H9 (cell line): ENCODE measurements around the gene PDE1C. TPM values are rescaled to one million over a fixed set of nuclear protein-coding genes. Genes with fewer than 3 reads are reported as not detected.

Experiments used
- DNase-seq: peaks from one replicate; pipeline ENCODE4 v3.0.0-alpha.2; 2017
- H2AFZ ChIP-seq: one replicate; pipeline ENCODE4 v1.6.1; 2013; ENCODE audit warnings: mild to moderate bottlenecking, low read length, control low read depth, moderate library complexity
- H2AK5ac ChIP-seq: 2 replicates; pipeline ENCODE4 v1.6.1; 2013; ENCODE audit warnings: low read length, control low read depth, mixed read lengths; ENCODE audit not compliant: insufficient read length
- H2BK120ac ChIP-seq: one replicate; pipeline ENCODE4 v1.6.1; 2013; ENCODE audit warnings: low read depth, mild to moderate bottlenecking, low read length, control low read depth, inconsistent platforms; ENCODE audit not compliant: poor library complexity, severe bottlenecking
- H2BK12ac ChIP-seq: 2 replicates; pipeline ENCODE4 v1.6.1; 2013; ENCODE audit warnings: low read length, control low read depth, mixed read lengths, low read depth; ENCODE audit not compliant: insufficient read length
- H2BK15ac ChIP-seq: 2 replicates; pipeline ENCODE4 v1.6.1; 2013; ENCODE audit warnings: low read depth, low read length, control low read depth
- H2BK20ac ChIP-seq: one replicate; pipeline ENCODE4 v1.6.1; 2013; ENCODE audit warnings: low read depth, mild to moderate bottlenecking, low read length, control low read depth, inconsistent platforms; ENCODE audit not compliant: poor library complexity, severe bottlenecking
- H2BK5ac ChIP-seq: 2 replicates; pipeline ENCODE4 v1.6.1; 2013; ENCODE audit warnings: low read length, control low read depth, mixed read lengths; ENCODE audit not compliant: insufficient read length
- H3K14ac ChIP-seq: 2 replicates; pipeline ENCODE4 v1.6.1; 2013; ENCODE audit warnings: low read length, control low read depth; ENCODE audit not compliant: insufficient read depth
- H3K18ac ChIP-seq: 2 replicates; pipeline ENCODE4 v1.6.1; 2013; ENCODE audit warnings: low read depth, mild to moderate bottlenecking, mixed read lengths, low read length, control low read depth; ENCODE audit not compliant: insufficient read length
- H3K23ac ChIP-seq: 2 replicates; pipeline ENCODE4 v1.6.1; 2013; ENCODE audit warnings: low read length, control low read depth, mixed read lengths, low read depth; ENCODE audit not compliant: insufficient read length
- H3K23me2 ChIP-seq: 2 replicates; pipeline ENCODE4 v1.6.1; 2013; ENCODE audit warnings: low read depth, mild to moderate bottlenecking, mixed read lengths, low read length, control low read depth; ENCODE audit not compliant: insufficient read length, poor library complexity, severe bottlenecking
- H3K27ac ChIP-seq: 2 replicates; pipeline ENCODE4 v1.5.1; 2013; ENCODE audit warnings: low read length, control low read depth, mixed read lengths, low read depth; ENCODE audit not compliant: insufficient read length
- H3K27me3 ChIP-seq: 2 replicates; pipeline ENCODE4 v1.6.1; 2013; ENCODE audit warnings: low read length, control low read depth, inconsistent platforms; ENCODE audit not compliant: insufficient read depth
- H3K4ac ChIP-seq: 2 replicates; pipeline ENCODE4 v1.6.1; 2013; ENCODE audit warnings: low read depth, mild to moderate bottlenecking, control low read depth, inconsistent platforms, low read length, moderate library complexity
- H3K4me1 ChIP-seq: 2 replicates; pipeline ENCODE4 v1.6.1; 2013; ENCODE audit warnings: low read length, control low read depth, inconsistent platforms; ENCODE audit not compliant: insufficient read depth
- H3K4me2 ChIP-seq: 2 replicates; pipeline ENCODE4 v1.6.1; 2013; ENCODE audit warnings: low read length, control low read depth, mixed read lengths; ENCODE audit not compliant: insufficient read length, insufficient read depth
- H3K56ac ChIP-seq: 2 replicates; pipeline ENCODE4 v1.6.1; 2013; ENCODE audit warnings: low read depth, mild to moderate bottlenecking, mixed read lengths, low read length, control low read depth; ENCODE audit not compliant: insufficient read length
- H3K79me1 ChIP-seq: 2 replicates; pipeline ENCODE4 v1.6.1; 2013; ENCODE audit warnings: low read depth, mild to moderate bottlenecking, moderate library complexity, low read length, control low read depth, inconsistent platforms; ENCODE audit not compliant: insufficient read depth, poor library complexity, severe bottlenecking
- H3K79me2 ChIP-seq: 2 replicates; pipeline ENCODE4 v1.6.1; 2013; ENCODE audit warnings: low read length, control low read depth, inconsistent platforms; ENCODE audit not compliant: insufficient read depth
- H3K9ac ChIP-seq: 2 replicates; pipeline ENCODE4 v1.6.1; 2013; ENCODE audit warnings: low read length, control low read depth, mixed read lengths; ENCODE audit not compliant: insufficient read length; ENCODE audit errors: extremely low read depth
- H3K9me3 ChIP-seq: one replicate; pipeline ENCODE4 v1.6.1; 2013; ENCODE audit warnings: low read depth, low read length, inconsistent platforms; ENCODE audit not compliant: control insufficient read depth
- H3T11ph ChIP-seq: one replicate; pipeline ENCODE4 v1.6.1; 2013; ENCODE audit warnings: mild to moderate bottlenecking, low read length, control low read depth, inconsistent platforms
- H4K20me1 ChIP-seq: one replicate; pipeline ENCODE4 v1.6.1; 2013; ENCODE audit not compliant: control insufficient read depth, insufficient read length, insufficient read depth
- H4K5ac ChIP-seq: 2 replicates; pipeline ENCODE4 v1.6.1; 2013; ENCODE audit warnings: low read depth, mild to moderate bottlenecking, mixed read lengths, low read length, control low read depth; ENCODE audit not compliant: insufficient read length
- H4K8ac ChIP-seq: replicated peaks from 2 replicates; pipeline ENCODE4 v1.6.1; 2013; ENCODE audit warnings: low read length, control low read depth, mixed read lengths, low read depth; ENCODE audit not compliant: insufficient read length
- H4K91ac ChIP-seq: 2 replicates; pipeline ENCODE4 v1.6.1; 2013; ENCODE audit warnings: low read depth, mild to moderate bottlenecking, moderate library complexity, mixed read lengths, low read length, control low read depth; ENCODE audit not compliant: insufficient read length
- H3K27ac Mint-ChIP-seq, 3 experiments: 2 replicates in 2 of 3; 3 replicates in 1 of 3; pipeline ENCODE4 v1.8.0; 2020 to 2021; ENCODE audit warnings: mixed read lengths in 3 of 3, mild to moderate bottlenecking in 1 of 3, moderate library complexity in 1 of 3
- H3K27me3 Mint-ChIP-seq: 2 replicates; pipeline ENCODE4 v1.8.0; 2021; ENCODE audit warnings: low read depth, mild to moderate bottlenecking, moderate library complexity, mixed read lengths
- H3K36me3 Mint-ChIP-seq, 3 experiments: 2 replicates in 2 of 3; 3 replicates in 1 of 3; pipeline ENCODE4 v1.8.0; 2020 to 2021; ENCODE audit warnings: low read depth in 3 of 3, mixed read lengths in 3 of 3; ENCODE audit not compliant: insufficient read depth in 1 of 3
- H3K4me1 Mint-ChIP-seq, 2 experiments: 2 replicates each; pipeline ENCODE4 v1.8.0; 2020; ENCODE audit warnings: mixed read lengths in 2 of 2
- H3K4me3 Mint-ChIP-seq, 2 experiments: 2 replicates in 1 of 2; 3 replicates in 1 of 2; pipeline ENCODE4 v1.8.0; 2020 to 2021; ENCODE audit warnings: mild to moderate bottlenecking in 2 of 2, mixed read lengths in 2 of 2, moderate library complexity in 1 of 2
- H3K9me3 Mint-ChIP-seq, 2 experiments: 2 replicates in 1 of 2; 3 replicates in 1 of 2; pipeline ENCODE4 v1.8.0; 2020; ENCODE audit warnings: mild to moderate bottlenecking in 2 of 2, mixed read lengths in 2 of 2, moderate library complexity in 1 of 2
- WGBS: extraction: QIAGEN DNeasy Blood & Tissue Kit; methylation state at CpG from one replicate; pipeline ENCODE4 v1.1.7; 2013; ENCODE audit warnings: missing lambda C conversion rate, low lambda C conversion rate, mixed read lengths; ENCODE audit not compliant: insufficient read length; ENCODE audit errors: extremely low coverage; 5-methylcytosine and 5-hydroxymethylcytosine counted together
- total RNA-seq: library from RNA; stranded (reverse); gene quantifications from 2 replicates; pipeline ENCODE4 v1.2.1, GENCODE V29; 2021
- TF ChIP-seq, protein P1 (sequence below): fragments of 200-600 bp; sonication (generic); conservative IDR thresholded peaks from 3 replicates; pipeline ENCODE4 v1.8.0; 2021; ENCODE audit warnings: antibody characterized with exemption, mild to moderate bottlenecking

The PDE1C gene
- total RNA-seq, 1 experiment from 2014 or later, result 0.17 TPM

GRCh38 chr7:32056767-32057166, 13.4 kb downstream of the PDE1C start:
- no peak overlapping the region for H3K23ac ChIP-seq
- H4K20me1 ChIP-seq, result no peaks in the 10 kb centered on the region
- Mint-ChIP-seq H3K27me3 (peaks cover 34% of the 10 kb centered on the region), H3K27ac (no peak overlapping the region), H3K4me3 (no peak overlapping the region), H3K36me3 (no peaks in the 10 kb centered on the region), H3K9me3 (no peaks in the 10 kb centered on the region; a peak in 1 of 5 replicates), H3K4me1 (peaks cover 21% of the 10 kb centered on the region in 2 experiments)
- H3K9me3 ChIP-seq, result no peaks in the 10 kb centered on the region
- H2BK12ac ChIP-seq, result no peak overlapping the region
- H3K9ac ChIP-seq, result no peak overlapping the region
- DNase-seq, result no peak
- H2AFZ ChIP-seq, result no peak overlapping the region
- H3K23me2 ChIP-seq, result no peaks in the 10 kb centered on the region
- H3K79me2 ChIP-seq, result no peaks in the 10 kb centered on the region
- H3K14ac ChIP-seq, result no peak overlapping the region
- no peak overlapping the region for H2BK15ac ChIP-seq
- peaks cover 6% of the 10 kb centered on the region; the same call in 1 of the 2 replicates for H3K4me1 ChIP-seq
- no peak overlapping the region for H3K4ac ChIP-seq
- no peak overlapping the region for H2BK120ac ChIP-seq
- no peaks in the 10 kb centered on the region for H3K27me3 ChIP-seq
- H2BK20ac ChIP-seq, result no peak overlapping the region
- no peak overlapping the region for H2BK5ac ChIP-seq
- H3K18ac ChIP-seq, result no peak overlapping the region
- no peak overlapping the region for H3K56ac ChIP-seq
- WGBS, result no CpG with 5 or more reads among the region's 1 CpG
- H3T11ph ChIP-seq, result no peak overlapping the region
- H3K4me2 ChIP-seq, result no peak overlapping the region
- no peak overlapping the region for H4K5ac ChIP-seq
- no peak overlapping the region for H4K8ac ChIP-seq
- H2AK5ac ChIP-seq, result no peak overlapping the region
- no peaks in the 10 kb centered on the region for H3K79me1 ChIP-seq
- TF ChIP-seq, protein P1, sequence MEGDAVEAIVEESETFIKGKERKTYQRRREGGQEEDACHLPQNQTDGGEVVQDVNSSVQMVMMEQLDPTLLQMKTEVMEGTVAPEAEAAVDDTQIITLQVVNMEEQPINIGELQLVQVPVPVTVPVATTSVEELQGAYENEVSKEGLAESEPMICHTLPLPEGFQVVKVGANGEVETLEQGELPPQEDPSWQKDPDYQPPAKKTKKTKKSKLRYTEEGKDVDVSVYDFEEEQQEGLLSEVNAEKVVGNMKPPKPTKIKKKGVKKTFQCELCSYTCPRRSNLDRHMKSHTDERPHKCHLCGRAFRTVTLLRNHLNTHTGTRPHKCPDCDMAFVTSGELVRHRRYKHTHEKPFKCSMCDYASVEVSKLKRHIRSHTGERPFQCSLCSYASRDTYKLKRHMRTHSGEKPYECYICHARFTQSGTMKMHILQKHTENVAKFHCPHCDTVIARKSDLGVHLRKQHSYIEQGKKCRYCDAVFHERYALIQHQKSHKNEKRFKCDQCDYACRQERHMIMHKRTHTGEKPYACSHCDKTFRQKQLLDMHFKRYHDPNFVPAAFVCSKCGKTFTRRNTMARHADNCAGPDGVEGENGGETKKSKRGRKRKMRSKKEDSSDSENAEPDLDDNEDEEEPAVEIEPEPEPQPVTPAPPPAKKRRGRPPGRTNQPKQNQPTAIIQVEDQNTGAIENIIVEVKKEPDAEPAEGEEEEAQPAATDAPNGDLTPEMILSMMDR, result no peak
- no peak overlapping the region for H4K91ac ChIP-seq
- no peak overlapping the region for H3K27ac ChIP-seq
